GM18868 (cell line): ENCODE results near the gene MAPK14.

Experiments
- ATAC-seq: cut with Tn5 transposase; IDR thresholded peaks from one replicate; pipeline ENCODE4 v1.9.1; 2021; ENCODE audit warnings: mild to moderate bottlenecking, moderate library complexity; ENCODE audit not compliant: unreplicated experiment

Gene MAPK14

GRCh38 chr6:36034441-36034840 lies 6.8 kb downstream of the MAPK14 start:
- no peak for ATAC-seq

DNA sequence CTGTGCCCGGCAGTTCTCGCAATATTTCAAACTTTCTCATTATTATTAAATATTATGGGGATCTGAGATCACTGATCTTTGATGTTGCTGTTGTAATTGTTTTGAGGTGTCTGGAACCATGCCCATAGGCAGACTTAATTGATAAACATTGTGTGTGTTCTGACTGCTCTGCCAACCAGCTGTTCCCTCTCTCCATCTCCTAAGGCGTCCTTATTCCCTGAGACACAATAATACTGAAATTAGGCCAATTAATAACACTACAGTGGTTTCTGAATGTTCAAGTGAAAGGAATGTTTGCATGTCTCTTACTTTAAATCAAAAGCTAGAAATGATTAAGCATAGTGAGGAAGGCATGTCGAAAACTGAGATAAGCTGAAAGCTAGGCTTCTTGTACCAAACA lies 7.6 kb downstream of the MAPK14 start:
- no peak for ATAC-seq

DNA sequence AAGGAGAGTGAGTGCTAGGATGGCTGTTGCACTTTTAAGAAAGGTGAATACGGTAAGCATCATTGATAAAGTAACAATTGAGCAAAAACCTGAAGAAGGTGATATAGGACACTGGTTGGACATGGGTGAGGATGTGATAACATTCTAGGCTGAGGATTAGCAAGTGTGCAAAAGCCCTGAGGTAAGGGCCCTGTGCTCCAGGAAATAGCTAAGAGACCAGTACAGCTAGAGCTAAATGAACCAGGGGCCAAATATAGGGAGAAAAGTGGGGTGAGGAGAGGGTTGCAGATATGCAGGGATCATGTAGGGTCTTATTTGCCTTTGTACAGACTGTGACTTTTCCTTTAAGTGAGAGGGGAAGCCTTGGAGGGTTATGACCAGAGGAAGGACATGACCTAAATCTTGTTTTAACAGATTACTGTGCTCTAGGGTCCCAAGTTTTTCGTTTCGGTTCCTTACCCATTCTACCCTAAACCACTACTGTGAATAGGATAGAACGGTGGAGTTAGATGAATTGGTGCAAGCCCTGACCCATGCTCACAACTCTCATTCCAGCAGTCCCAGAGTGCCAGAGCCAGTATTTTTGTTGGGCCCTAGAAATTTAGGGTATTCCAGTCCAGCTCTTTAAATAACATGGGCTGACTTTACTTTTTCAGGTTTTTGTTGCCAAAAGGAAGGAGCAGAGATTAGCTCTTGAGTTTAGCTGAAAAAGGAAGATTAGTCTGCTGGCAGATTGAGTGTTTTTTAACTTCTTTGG lies 10.7 kb downstream of the MAPK14 start:
- no peak for ATAC-seq

GRCh38 chr6:36039112-36039511 lies 11.5 kb downstream of the MAPK14 start:
- ATAC-seq, result no peak

DNA sequence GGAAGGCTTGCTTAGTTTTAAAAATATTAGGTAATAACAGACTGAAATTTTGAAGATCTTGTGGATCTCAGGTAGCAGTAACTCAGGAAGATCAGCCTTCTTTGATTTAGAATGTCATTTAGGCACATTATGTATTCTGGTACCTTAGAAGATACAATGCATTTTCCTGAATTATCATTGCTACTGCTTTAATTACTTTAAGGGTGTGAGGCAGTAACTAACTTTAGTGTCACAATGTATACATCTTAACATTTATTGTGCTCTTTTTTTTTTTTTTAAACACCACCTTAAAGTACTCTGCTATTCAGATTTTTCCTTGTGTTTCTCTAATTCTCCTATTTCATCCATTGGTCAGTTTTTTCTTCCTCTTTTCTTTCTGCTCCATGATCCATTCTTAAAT lies 13.3 kb downstream of the MAPK14 start:
- no peak for ATAC-seq

DNA sequence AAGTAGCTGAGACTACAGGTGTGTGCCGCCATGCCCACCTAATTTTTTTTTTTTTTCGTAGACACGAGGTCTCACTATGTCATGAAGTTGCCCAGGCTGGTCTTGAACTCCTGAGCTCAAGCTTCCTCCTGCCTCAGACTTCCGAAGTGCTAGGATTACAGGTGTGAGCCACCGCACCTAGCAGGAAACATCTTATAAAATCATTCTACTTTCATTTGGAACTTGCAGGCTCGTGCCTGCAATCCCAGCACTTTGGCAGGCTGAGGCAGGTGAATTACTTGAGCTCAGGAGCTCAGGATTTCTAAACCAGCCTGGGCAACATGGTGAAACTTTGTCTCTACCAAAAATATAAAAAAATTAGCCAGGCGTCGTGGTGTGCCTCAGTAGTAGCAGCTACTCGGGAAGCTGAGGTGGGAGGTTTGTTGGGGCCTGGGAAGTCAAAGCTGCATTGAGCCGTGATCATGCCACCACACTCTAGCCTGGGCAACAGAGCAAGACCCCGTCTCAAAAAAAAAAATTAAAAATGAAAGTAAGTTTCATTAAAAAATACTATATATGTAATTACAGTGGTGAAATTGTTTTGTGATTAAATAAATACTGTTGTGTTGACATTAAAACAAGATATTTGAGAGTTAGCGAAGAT lies 15.1 kb downstream of the MAPK14 start:
- no peak for ATAC-seq

- no peak for ATAC-seq
These were observed 22.0 kb downstream of the MAPK14 start for GRCh38 chr6:36049582-36049981.

DNA sequence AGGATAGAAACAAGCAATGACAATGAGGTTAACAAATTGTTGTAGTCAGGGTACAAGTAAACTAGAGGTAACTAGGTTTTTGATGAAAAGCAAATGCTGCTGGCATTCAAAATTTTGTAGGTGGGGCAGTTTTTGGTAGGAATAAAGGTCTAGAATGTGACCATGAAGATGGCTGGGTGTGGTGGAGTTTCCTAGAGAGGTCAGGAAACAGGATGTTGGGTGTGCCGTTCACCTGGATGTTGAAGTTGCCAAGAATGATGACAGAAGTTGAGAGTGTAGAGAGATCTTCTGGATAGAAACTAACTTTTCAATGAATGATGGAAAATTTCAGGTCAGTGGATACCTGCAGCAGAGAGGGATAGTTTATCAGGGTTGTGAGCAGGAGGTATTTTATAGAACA lies 22.7 kb downstream of the MAPK14 start:
- no peak for ATAC-seq

- no peak for ATAC-seq
These were observed 23.5 kb downstream of the MAPK14 start for GRCh38 chr6:36050947-36051710.

DNA sequence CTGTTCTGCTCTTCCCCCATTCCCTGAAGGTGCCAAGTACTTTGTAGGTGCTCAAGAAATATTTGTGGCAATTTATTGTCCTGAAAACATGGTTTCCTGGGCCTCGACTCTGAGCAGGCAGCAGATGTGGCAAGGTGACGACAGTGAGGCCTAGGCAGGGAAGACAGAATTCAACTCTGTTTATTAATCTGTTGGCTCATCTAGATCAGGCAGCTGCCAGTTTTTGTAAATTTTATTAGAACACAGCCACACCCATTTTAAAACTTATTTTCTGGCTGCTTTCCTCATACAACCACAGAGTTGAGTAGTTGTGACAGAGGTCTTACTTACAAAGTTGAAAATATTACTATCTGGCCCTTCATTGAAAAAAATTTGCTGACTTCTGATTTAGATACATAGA lies 24.5 kb downstream of the MAPK14 start:
- no peak for ATAC-seq

GRCh38 chr6:36053878-36054277 lies 26.3 kb downstream of the MAPK14 start:
- ATAC-seq, result no peak

GRCh38 chr6:36054415-36054814 lies 26.8 kb downstream of the MAPK14 start:
- ATAC-seq, result no peak

DNA sequence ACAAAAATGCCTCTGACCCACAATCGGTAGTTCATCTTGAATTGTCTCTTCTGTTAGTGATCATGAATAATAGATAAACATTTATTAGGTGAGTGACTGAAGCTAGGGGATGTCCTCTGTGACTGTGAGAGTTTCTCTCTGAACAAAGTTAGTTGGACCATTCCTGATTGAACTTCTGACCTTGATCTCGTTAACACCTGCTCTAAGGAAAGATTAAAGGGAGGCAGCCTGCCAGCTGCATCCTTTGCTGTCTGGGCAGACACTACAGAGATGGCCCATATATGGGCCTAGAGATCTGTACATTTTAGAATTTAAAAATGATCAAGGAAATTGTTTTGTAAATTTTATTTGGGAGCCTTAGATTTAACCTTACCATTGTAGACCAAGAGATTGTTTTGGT lies 27.3 kb downstream of the MAPK14 start:
- ATAC-seq, result no peak

DNA sequence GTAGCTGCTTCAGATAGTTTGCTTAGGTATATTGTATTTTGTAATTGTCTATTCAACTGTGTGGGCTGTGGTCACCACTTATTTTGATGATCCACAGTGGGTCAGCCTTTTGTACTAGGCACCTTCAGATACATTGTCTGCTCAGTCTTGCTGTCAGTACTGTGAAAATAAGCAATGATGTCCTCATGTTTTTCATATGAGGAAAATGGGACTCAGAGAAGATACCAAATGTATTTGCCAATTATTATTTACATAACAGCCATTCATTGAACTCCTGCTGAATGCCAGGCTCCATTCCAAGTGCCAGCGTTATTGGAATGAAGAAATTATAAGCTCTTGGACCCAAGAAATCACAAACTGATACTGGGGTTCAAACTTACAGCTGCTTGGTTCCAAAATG lies 28.6 kb downstream of the MAPK14 start:
- no peak for ATAC-seq

GRCh38 chr6:36061236-36061635 lies 33.6 kb downstream of the MAPK14 start:
- no peak for ATAC-seq

GRCh38 chr6:36062247-36062646 lies 34.6 kb downstream of the MAPK14 start:
- ATAC-seq, result no peak

GRCh38 chr6:36063318-36064060 lies 35.9 kb downstream of the MAPK14 start:
- ATAC-seq, result no peak

- no peak for ATAC-seq
These were observed 37.3 kb downstream of the MAPK14 start for GRCh38 chr6:36064770-36065396.

- ATAC-seq, result no peak
These were observed 38.3 kb downstream of the MAPK14 start for GRCh38 chr6:36065916-36066315.

GRCh38 chr6:36066817-36067216 lies 39.2 kb downstream of the MAPK14 start:
- ATAC-seq, result no peak
